GM13976 (cell line): Measurements from ENCODE around the gene CDH26.

Experiments used
- DNase-seq: peaks from one replicate; pipeline ENCODE4 v3.0.0; 2012; ENCODE audit warnings: low spot score
- in situ Hi-C: fragments of 300-500 bp; cut with MboI; formaldehyde crosslinking; loops from one replicate; pipeline ENCODE4 v1.12.0; 2022; ENCODE audit warnings: low sequenced_read_pairs, mixed read lengths, inconsistent platforms; ENCODE audit not compliant: unreplicated experiment
- TF ChIP-seq, protein P1 (sequence below): IDR thresholded peaks from 2 replicates; pipeline ENCODE4 v1.5.1; 2012; ENCODE audit warnings: borderline replicate concordance, mild to moderate bottlenecking; ENCODE audit not compliant: insufficient read depth; ENCODE audit errors: extremely low read depth, missing control alignments, control extremely low read depth

CDH26 gene

DNA sequence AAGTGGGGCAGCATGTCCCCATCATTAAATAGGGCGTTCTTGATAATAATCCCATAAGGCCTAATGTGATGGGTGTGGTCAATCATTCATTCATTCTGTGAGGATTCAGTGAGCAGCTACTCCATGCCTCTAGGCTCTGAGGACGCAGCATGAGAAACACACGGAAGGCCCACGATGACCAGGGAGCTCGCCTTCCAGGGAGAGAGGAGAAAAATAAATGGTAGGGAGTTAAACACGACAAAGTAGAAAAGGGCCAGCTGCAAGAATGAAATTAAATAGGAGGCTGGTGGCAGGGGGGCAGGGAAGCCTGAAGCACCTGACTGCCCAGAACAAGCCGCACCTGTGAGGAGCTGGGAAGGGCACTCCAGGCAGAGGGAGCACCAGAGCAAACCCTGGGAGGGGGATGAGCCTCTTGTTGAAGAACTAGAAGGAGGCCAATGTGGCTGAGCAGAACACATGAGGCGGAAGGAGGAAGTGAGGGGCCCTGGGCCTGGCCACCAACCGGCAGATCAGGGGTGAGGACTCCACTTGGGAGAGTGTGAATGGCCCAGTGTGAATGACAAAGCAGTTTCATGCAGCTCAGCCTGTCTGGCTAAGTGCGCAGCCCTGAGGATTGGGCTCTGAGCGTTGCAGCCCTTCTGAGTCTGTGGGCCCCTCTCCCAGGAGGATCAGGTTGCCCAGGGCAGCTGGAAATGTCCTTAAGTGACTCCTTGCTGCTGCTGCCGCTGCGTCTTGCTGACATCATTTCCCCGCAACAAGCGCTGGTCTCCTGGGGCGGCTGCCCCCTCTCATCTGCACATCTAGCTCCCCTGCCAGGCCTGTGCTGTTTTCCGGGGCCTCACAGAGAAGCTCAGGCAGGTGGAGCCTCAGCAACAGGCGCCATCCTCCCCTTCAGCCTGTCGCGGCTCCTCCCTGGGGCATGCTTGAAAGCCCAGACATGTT is 99.9 kb downstream of the CDH26 start:
- no peak for DNase-seq
- TF ChIP-seq, protein P1, sequence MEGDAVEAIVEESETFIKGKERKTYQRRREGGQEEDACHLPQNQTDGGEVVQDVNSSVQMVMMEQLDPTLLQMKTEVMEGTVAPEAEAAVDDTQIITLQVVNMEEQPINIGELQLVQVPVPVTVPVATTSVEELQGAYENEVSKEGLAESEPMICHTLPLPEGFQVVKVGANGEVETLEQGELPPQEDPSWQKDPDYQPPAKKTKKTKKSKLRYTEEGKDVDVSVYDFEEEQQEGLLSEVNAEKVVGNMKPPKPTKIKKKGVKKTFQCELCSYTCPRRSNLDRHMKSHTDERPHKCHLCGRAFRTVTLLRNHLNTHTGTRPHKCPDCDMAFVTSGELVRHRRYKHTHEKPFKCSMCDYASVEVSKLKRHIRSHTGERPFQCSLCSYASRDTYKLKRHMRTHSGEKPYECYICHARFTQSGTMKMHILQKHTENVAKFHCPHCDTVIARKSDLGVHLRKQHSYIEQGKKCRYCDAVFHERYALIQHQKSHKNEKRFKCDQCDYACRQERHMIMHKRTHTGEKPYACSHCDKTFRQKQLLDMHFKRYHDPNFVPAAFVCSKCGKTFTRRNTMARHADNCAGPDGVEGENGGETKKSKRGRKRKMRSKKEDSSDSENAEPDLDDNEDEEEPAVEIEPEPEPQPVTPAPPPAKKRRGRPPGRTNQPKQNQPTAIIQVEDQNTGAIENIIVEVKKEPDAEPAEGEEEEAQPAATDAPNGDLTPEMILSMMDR = no peak
- in situ Hi-C loops = no loop called here

DNA sequence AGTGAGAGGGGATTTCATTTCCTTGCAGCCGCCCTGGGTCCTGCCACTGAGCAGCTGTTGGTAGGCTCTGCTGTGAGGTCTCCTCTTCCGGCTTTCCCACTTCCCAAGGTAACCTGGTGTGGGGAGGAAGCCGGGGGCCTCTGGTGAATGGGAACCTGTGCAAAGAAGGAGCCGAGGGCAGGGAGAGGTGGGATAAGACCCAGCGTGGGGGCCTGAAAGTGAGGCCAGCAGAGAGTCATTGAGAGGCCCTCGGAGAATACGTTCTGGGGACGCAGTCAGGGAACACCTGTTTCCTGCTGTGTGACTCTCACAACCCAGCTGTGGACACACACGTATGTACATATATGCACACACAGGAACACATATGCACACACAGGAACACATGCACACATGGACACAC is 100.7 kb downstream of the CDH26 start:
- TF ChIP-seq, protein P1 = no peak
- no peak for DNase-seq
- in situ Hi-C loops = no loop called here

- in situ Hi-C loops = no loop called here
- DNase-seq = no peak
- TF ChIP-seq, protein P1 = no peak
Measured at GRCh38 chr20:60060006-60060557, 101.9 kb downstream of the CDH26 start.

GRCh38 chr20:60060593-60060992 is 102.4 kb downstream of the CDH26 start:
- TF ChIP-seq, protein P1 = no peak
- DNase-seq = no peak
- in situ Hi-C loops = no loop called here

DNA sequence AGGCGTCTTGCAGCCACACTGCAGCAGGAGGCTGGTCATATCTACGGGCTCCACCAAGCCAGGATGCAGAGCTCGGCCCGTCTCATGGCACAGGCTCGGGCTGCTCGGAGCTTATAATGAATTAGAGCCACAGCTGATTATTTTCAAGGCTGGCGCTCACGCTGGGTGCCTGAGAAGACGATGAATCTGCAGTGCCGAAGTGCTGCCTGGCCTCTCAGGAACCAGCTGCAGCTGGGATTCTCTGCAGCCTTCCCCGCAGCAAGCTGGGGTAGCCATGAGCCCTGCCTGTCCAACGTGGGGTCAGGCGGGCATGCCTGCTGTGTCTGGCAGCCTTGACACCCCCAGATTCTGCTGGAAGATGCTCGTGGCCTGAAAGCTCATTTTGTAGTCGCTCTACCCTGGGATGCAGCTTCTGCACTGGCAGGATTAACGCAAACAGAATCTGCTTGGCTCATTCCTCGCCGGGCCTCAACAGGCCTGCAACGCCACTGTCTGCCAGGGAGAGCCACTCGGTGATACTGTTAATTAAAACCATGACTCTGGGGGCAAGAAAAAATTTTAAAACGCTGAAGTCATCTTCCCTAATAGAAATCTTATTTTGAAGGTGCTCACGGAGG is 104.3 kb downstream of the CDH26 start:
- DNase-seq = no peak

GRCh38 chr20:60063048-60063451 is 104.8 kb downstream of the CDH26 start:
- DNase-seq = no peak
- TF ChIP-seq, protein P1 = no peak
- in situ Hi-C loops = no loop called here

More for the DNA sequence above, 104.3 kb downstream of the CDH26 start:
- TF ChIP-seq, protein P1 = no peak
- in situ Hi-C loops = no loop called here
